HS-27A (cell line): Measurements from ENCODE around the gene HOXD1.

Experiments
- DNase-seq: peaks from one replicate; pipeline ENCODE4 v3.0.0-alpha.2; 2012; ENCODE audit warnings: low read depth, missing footprints

Gene HOXD1

DNA sequence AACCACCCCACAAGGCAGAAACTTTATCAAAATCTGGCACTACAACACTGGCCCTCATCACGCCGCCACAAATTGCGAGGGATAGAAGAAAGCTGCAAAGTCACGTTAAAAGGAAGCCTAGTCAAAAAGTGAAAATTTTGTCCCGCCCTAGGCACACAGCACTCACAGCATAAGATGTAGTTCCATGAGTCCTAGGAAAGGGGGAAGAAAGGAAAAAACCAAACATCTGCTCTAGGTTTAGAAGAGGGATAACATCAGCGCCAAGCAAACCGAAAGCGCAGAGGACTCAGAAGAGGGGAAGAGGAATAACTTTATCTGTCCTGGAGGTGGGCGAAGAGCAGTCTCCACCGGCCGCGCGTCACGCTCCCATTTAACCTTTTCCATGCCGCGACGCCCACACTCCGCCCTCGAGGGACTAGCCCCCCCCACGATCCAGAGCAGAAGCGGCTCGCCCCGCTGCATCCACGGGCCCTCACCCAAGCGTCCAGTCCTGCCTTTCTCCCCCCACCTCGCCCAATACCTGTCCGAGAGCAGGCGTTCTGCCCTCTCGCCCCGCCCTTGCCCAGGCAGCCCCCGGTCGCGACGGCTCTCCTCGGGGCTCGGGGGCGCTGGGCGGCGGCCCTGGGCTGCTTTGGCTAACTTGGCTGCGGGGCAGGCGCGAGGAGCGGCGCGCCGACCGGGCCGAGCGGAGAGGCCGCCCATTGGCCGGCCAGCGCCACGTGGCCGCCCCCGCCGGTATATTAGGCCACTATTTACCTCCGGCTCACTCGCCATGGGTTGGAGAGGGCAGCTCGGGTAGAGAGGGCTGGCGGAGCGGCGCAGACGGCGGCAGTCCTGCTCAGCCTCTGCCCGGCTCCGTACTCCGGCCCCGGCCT lies at the start of gene HOXD1:
HOXD1 (plus strand) TSS at position 770 of the 875 bp plus-strand sequence. CDS start 134 bp downstream, outside the sequence.
- no peak for DNase-seq

- no peak for DNase-seq
Observed at GRCh38 chr2:176138923-176139660, 49.4 kb upstream of the HOXD1 start.

DNA sequence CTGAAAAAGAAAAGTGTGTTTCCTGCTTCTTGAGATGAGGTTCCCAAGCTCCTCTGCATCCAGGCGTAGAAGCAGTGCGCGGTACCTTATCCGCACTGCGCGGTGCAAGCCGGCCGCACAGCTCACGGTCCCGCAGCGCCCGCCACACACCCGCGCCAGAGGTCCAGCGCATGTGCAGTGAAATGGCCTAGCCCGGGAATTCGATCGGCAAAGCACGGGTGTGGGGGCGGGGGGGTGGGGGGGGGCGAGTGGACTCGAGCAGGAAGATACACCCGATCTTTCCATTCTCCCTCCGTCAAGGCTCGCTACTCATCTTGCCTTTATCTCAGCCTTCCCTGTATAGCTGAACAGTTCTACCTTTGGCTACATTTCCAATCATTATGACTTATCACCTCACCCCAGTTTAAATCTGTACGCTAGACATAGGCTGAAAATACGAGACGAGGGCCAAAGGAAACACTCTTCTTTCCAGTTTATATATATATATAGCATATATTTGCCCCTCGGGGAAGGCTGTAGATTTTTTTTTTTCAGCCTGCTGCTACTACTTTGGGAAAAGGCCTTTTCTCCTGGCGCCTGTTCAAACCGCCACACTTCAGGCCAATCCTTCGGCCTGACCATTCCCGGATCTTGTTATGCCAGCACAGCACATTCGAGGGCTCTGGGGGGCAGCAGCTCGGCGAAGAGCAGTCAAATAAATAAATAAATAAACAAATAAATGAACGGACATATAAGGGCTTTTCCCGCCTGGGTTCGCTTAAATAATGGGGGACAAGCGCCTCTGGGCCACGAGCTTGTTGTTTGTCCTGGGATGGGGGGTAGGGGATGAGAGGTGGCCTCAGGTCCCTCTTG lies 48.6 kb upstream of the HOXD1 start:
- no peak for DNase-seq

GRCh38 chr2:176140513-176141317 lies 47.8 kb upstream of the HOXD1 start:
- no peak for DNase-seq

DNA sequence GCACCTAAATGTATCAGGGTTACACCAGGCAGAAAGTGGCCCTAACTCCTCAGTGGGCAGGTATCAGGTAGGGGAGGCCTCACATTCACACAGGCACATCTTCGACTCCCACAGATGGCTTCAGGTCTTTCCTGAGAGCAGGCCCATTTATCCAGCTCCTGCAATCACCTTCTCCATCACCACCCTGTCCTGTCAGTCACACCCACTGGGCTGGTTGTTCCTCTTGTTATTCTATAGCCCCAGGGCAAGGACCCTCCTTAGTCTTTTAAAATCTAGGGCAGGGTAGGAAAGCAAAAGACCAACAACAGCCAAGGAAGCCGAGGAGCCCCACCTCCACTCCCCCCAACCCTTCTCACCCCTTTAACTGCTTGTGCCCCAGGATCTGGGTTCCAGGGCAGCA lies 46.2 kb upstream of the HOXD1 start:
- no peak for DNase-seq

- DNase-seq: no peak
Observed at GRCh38 chr2:176145085-176145969, 43.1 kb upstream of the HOXD1 start.

DNA sequence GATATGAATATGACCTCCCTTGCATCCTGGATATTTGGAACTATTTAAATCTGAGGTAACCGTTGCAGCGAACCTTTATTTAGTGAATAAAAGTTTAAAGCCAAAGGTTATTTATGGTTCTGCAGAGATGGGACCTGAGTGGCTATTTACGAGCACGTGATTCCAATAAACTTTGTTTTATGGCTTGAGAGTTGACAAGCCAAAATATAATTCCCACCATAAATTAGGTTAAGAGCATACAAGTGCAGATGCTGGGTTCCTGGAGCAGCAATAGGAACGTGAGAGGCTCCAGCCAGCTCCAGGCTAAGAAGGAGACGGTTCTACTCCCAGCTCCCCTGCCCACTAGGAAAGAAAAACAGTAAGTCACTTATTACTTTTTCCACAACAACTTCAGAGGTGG lies 42.4 kb upstream of the HOXD1 start:
- DNase-seq: no peak

GRCh38 chr2:176146645-176147044 lies 41.8 kb upstream of the HOXD1 start:
- no peak for DNase-seq

DNA sequence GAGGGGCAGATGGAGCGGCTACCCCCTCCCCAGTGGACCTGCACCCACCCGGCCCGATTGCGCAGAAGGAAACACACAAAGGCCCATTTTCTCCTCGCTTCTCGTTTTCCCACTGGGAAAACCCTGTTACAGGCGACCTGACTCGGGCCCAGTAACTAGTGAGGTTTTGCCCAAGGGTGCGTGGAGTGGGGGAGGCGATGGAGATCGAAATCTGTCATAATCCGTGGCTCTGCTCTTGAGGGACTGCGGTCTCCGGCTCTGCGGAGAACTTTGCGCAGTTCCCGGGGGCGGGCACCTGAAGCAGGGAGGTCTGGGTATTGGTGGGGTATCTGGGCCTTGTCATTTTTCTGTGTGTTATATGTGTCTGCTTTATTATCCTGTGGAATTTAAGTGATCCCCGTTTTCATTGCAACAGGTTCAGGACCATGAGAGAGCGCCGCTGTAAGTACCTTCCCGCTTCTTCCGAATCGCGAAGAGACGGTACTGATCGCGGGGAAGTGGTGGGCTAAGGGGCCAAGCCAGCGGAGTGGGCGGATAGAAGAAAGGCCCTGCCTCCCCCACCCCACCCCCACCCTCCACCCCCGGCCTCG lies 41.2 kb upstream of the HOXD1 start:
- DNase-seq: no peak

DNA sequence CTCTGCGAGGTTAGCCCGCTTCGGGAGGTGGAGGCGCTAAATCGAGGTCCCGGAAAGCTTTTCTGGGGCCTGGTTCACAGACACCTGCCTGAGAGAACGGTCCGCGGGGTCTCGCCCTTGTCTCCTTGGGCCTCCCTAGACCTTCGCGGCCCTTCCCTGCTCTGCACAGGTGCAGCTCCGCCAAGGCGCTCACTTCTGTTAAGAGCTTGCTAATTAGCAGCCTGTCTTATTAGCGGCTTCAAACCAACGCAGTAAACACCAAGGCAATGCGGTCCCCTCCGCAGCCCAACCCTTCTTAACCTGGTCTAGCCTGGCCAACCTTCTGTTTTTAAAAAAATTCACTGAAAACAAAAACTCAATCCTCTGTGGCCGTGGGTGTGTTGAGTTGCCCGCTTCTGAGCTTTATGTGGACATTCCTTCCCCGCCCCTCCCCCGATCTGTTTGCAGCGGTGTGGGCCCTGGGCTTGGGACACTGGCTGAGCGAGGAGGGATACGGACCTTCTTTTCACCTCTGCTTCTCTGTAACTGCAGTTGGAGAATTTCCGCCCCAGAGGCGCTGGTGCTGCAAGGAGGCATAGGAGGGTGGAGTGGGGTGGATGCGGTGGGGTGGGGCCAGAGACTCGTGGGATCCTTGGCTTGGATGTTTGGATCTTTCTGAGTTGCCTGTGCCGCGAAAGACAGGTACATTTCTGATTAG lies 40.5 kb upstream of the HOXD1 start:
- DNase-seq: no peak

DNA sequence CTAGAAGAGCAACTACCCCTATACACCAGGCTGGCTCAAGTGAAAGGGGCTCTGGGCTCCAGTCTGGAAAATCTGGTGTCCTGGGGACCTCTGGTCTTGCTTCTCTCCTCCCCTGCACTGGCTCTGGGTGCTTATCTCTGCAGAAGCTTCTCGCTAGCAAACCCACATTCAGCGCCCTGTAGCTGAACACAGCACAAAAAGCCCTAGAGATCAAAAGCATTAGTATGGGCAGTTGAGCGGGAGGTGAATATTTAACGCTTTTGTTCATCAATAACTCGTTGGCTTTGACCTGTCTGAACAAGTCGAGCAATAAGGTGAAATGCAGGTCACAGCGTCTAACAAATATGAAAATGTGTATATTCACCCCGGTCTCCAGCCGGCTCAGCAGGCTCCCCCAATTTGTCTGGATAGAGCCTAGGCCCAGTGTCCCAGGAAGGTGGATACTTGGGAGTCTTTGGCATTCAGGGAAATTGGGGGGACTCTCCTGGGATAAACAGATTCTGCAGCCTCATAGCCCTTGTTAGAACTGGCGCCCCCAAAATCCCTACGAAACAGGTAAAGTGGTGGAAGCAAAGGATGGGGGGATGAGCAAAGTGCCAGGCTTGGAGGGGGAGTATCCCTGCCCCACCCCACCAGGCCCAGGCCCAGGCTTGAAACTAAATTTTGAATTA lies 39.6 kb upstream of the HOXD1 start:
- DNase-seq: no peak

GRCh38 chr2:176149481-176149938 lies 39.0 kb upstream of the HOXD1 start:
- DNase-seq: no peak

DNA sequence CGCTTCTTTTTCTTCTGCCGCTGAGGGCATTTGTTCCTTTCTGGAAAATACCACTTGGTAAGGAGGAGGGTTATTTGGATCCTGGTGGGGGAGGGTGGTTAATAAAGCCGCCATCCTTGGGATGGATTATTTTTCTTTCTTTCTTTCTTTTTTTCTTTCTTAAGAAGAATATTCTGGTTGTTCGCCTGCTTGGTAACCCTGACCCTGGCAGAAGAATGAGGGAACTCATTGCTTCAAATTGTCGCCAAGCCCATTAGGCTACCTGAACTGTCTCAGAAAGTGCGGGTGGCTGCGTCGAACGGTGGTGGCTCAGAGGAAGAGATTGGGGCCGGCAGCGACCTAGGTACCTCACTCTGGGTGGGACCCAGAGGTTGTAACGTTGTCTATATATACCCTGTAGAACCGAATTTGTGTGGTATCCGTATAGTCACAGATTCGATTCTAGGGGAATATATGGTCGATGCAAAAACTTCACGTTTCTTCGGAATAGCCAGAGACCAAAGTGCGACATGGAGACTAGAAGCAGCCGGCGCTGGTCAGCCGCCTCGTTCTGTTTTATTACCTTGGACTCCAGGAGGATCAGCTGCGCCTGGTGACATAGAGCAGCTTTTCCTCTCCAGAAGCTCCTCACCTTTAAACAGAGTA lies 38.4 kb upstream of the HOXD1 start:
- DNase-seq: no peak

GRCh38 chr2:176150584-176151441 lies 37.7 kb upstream of the HOXD1 start:
- no peak for DNase-seq

GRCh38 chr2:176151442-176152287 lies 36.8 kb upstream of the HOXD1 start, which contains the start of gene HOXD4:
TSS of gene HOXD4 (plus strand) at chr2:176151550. CDS start at chr2:176151634, 84 bp downstream.
- no peak for DNase-seq
